ENCODE data around the gene WRAP73.
"Not testable (repeated sequence)": the region's sequence is repeated elsewhere in the genome, so short reads cannot be mapped to it uniquely, and the experiment has no call there.

The WRAP73 gene

GRCh38 chr1:3621151-3621671 is 28.7 kb downstream of the WRAP73 start:
- H3K36me3 ChIP-seq (ENCODE audit: control insufficient read depth, insufficient read depth, low read length); H3K9me3 ChIP-seq (ENCODE audit: control insufficient read depth, low read length); H3K4me1 ChIP-seq (ENCODE audit: control insufficient read depth, insufficient read depth, low read length); H3K27ac ChIP-seq (ENCODE audit: insufficient read depth, low read depth, low read length, poor library complexity, severe bottlenecking); H3K27me3 ChIP-seq (ENCODE audit: control insufficient read depth, insufficient read depth, low read length, poor library complexity, severe bottlenecking); H3K4me3 ChIP-seq (ENCODE audit: insufficient read depth, low read depth, low read length): not testable (repeated sequence)
- 50 to 82% methylated on average over 5 to 8 of the region's 15 CpGs for WGBS, 2 experiments

- Histone ChIP-seq H3K9me3 (ENCODE audit: control insufficient read depth, low read length) (no peaks in the 10 kb centered on the region), H3K4me1 (ENCODE audit: control insufficient read depth, insufficient read depth, low read length) (no peaks in the 10 kb centered on the region), H3K27me3 (ENCODE audit: control insufficient read depth, insufficient read depth, low read length, poor library complexity, severe bottlenecking) (peaks cover 9% of the 10 kb centered on the region), H3K27ac (ENCODE audit: insufficient read depth, low read depth, low read length, poor library complexity, severe bottlenecking) (no peak overlapping the region), H3K4me3 (ENCODE audit: insufficient read depth, low read depth, low read length) (no peak overlapping the region), H3K36me3 (ENCODE audit: control insufficient read depth, insufficient read depth, low read length) (no peaks in the 10 kb centered on the region)
- 92% methylated on average over 12 of the region's 12 CpGs for WGBS, 2 experiments
Measured at GRCh38 chr1:3620708-3621107, 29.2 kb downstream of the WRAP73 start.

GRCh38 chr1:3618881-3619671 is 30.8 kb downstream of the WRAP73 start:
- H3K27me3 ChIP-seq (ENCODE audit: control insufficient read depth, insufficient read depth, low read length, poor library complexity, severe bottlenecking), result peaks cover 9% of the 10 kb centered on the region
- no peak overlapping the region for H3K4me3 ChIP-seq (ENCODE audit: insufficient read depth, low read depth, low read length)
- H3K4me1 ChIP-seq (ENCODE audit: control insufficient read depth, insufficient read depth, low read length), result peaks cover 8% of the 10 kb centered on the region
- 28 to 29% methylated on average over 21 of the region's 21 CpGs for whole genome bisulfite sequencing, 2 experiments
- H3K36me3 ChIP-seq (ENCODE audit: control insufficient read depth, insufficient read depth, low read length), result no peaks in the 10 kb centered on the region
- H3K9me3 ChIP-seq (ENCODE audit: control insufficient read depth, low read length), result no peaks in the 10 kb centered on the region
- H3K27ac ChIP-seq (ENCODE audit: insufficient read depth, low read depth, low read length, poor library complexity, severe bottlenecking), result no peak overlapping the region

- Histone ChIP-seq H3K4me1 (ENCODE audit: control insufficient read depth, insufficient read depth, low read length) (peaks cover 14% of the 10 kb centered on the region), H3K36me3 (ENCODE audit: control insufficient read depth, insufficient read depth, low read length) (no peaks in the 10 kb centered on the region), H3K9me3 (ENCODE audit: control insufficient read depth, low read length) (no peaks in the 10 kb centered on the region), H3K27me3 (ENCODE audit: control insufficient read depth, insufficient read depth, low read length, poor library complexity, severe bottlenecking) (peaks cover 9% of the 10 kb centered on the region), H3K4me3 (ENCODE audit: insufficient read depth, low read depth, low read length) (no peak overlapping the region), H3K27ac (ENCODE audit: insufficient read depth, low read depth, low read length, poor library complexity, severe bottlenecking) (no peak overlapping the region)
- WGBS, 2 experiments, result 85 to 89% methylated on average over 9 of the region's 9 CpGs
Measured at GRCh38 chr1:3618531-3618880, 31.4 kb downstream of the WRAP73 start.

GRCh38 chr1:3617806-3618345 is 32.0 kb downstream of the WRAP73 start:
- peaks cover 14% of the 10 kb centered on the region for H3K27me3 ChIP-seq (ENCODE audit: control insufficient read depth, insufficient read depth, low read length, poor library complexity, severe bottlenecking)
- H3K4me1 ChIP-seq (ENCODE audit: control insufficient read depth, insufficient read depth, low read length), result peaks cover 19% of the 10 kb centered on the region
- no peak overlapping the region for H3K4me3 ChIP-seq (ENCODE audit: insufficient read depth, low read depth, low read length)
- H3K36me3 ChIP-seq (ENCODE audit: control insufficient read depth, insufficient read depth, low read length), result no peaks in the 10 kb centered on the region
- H3K9me3 ChIP-seq (ENCODE audit: control insufficient read depth, low read length), result no peaks in the 10 kb centered on the region
- H3K27ac ChIP-seq (ENCODE audit: insufficient read depth, low read depth, low read length, poor library complexity, severe bottlenecking), result no peak overlapping the region
- 83 to 87% methylated on average over 17 to 18 of the region's 18 CpGs for WGBS, 2 experiments

GRCh38 chr1:3616861-3617260 is 33.0 kb downstream of the WRAP73 start:
- WGBS, 2 experiments, result 90% methylated on average over 8 to 9 of the region's 9 CpGs
- Histone ChIP-seq H3K4me1 (ENCODE audit: control insufficient read depth, insufficient read depth, low read length) (peaks cover 25% of the 10 kb centered on the region), H3K4me3 (ENCODE audit: insufficient read depth, low read depth, low read length) (no peak overlapping the region), H3K27me3 (ENCODE audit: control insufficient read depth, insufficient read depth, low read length, poor library complexity, severe bottlenecking) (peaks cover 25% of the 10 kb centered on the region), H3K27ac (ENCODE audit: insufficient read depth, low read depth, low read length, poor library complexity, severe bottlenecking) (no peak overlapping the region), H3K9me3 (ENCODE audit: control insufficient read depth, low read length) (no peaks in the 10 kb centered on the region), H3K36me3 (ENCODE audit: control insufficient read depth, insufficient read depth, low read length) (no peaks in the 10 kb centered on the region)

- no peaks in the 10 kb centered on the region for H3K9me3 ChIP-seq (ENCODE audit: control insufficient read depth, low read length)
- H3K4me1 ChIP-seq (ENCODE audit: control insufficient read depth, insufficient read depth, low read length), result peaks cover 27% of the 10 kb centered on the region
- no peaks in the 10 kb centered on the region for H3K36me3 ChIP-seq (ENCODE audit: control insufficient read depth, insufficient read depth, low read length)
- no peak overlapping the region for H3K27ac ChIP-seq (ENCODE audit: insufficient read depth, low read depth, low read length, poor library complexity, severe bottlenecking)
- WGBS, 2 experiments, result 59 to 62% methylated on average over 20 of the region's 20 CpGs
- H3K27me3 ChIP-seq (ENCODE audit: control insufficient read depth, insufficient read depth, low read length, poor library complexity, severe bottlenecking), result peaks cover 25% of the 10 kb centered on the region
- H3K4me3 ChIP-seq (ENCODE audit: insufficient read depth, low read depth, low read length), result no peak overlapping the region
Measured at GRCh38 chr1:3614755-3615742, 34.9 kb downstream of the WRAP73 start.

- no peak overlapping the region for H3K27ac ChIP-seq (ENCODE audit: insufficient read depth, low read depth, low read length, poor library complexity, severe bottlenecking)
- 86% methylated on average over 7 of the region's 7 CpGs for WGBS, 2 experiments
- no peak overlapping the region for H3K4me3 ChIP-seq (ENCODE audit: insufficient read depth, low read depth, low read length)
- peaks cover 54% of the 10 kb centered on the region for H3K4me1 ChIP-seq (ENCODE audit: control insufficient read depth, insufficient read depth, low read length)
- peaks cover 22% of the 10 kb centered on the region for H3K27me3 ChIP-seq (ENCODE audit: control insufficient read depth, insufficient read depth, low read length, poor library complexity, severe bottlenecking)
- no peaks in the 10 kb centered on the region for H3K36me3 ChIP-seq (ENCODE audit: control insufficient read depth, insufficient read depth, low read length)
- no peaks in the 10 kb centered on the region for H3K9me3 ChIP-seq (ENCODE audit: control insufficient read depth, low read length)
Measured at GRCh38 chr1:3612123-3612522, 37.8 kb downstream of the WRAP73 start.

GRCh38 chr1:3611170-3612019 is 38.5 kb downstream of the WRAP73 start, which contains the start of gene MEGF6:
MEGF6 (minus strand) TSS chr1:3611508; CDS start chr1:3611268, 240 bp downstream.
- H3K4me3 ChIP-seq (ENCODE audit: insufficient read depth, low read depth, low read length), result peak within 1 kb of the TSS; percentile 59
- 2% methylated on average over 74 to 80 of the region's 87 CpGs for WGBS, 2 experiments
- no peak within 1 kb of the TSS for H3K27ac ChIP-seq (ENCODE audit: insufficient read depth, low read depth, low read length, poor library complexity, severe bottlenecking)
- H3K27me3 ChIP-seq (ENCODE audit: control insufficient read depth, insufficient read depth, low read length, poor library complexity, severe bottlenecking), result peaks cover 22% of the 10 kb centered on the region
- no peaks in the 10 kb centered on the region for H3K36me3 ChIP-seq (ENCODE audit: control insufficient read depth, insufficient read depth, low read length)
- no peaks in the 10 kb centered on the region for H3K9me3 ChIP-seq (ENCODE audit: control insufficient read depth, low read length)
- H3K4me1 ChIP-seq (ENCODE audit: control insufficient read depth, insufficient read depth, low read length), result peaks cover 56% of the 10 kb centered on the region
